Activated gamma-delta T cell treated with Interleukin-2 at 50 U/mL for 16 hours (primary cell): ENCODE results near the gene GNAQ.

Source experiments
- DNase-seq: peaks from one replicate; pipeline ENCODE4 v3.0.0-alpha.2; 2020

The GNAQ gene

GRCh38 chr9:77672183-77672582 lies 359.4 kb downstream of the GNAQ start:
- no peak for DNase-seq

- no peak for DNase-seq
Measured at GRCh38 chr9:77667151-77667550, 364.5 kb downstream of the GNAQ start.
